GM19467 (cell line): ENCODE measurements around the gene ASB15.
A peak's percentile ranks its signal among the peaks of the same experiment; 100 is the strongest.
"Not testable (repeated sequence)": the region's sequence is repeated elsewhere in the genome, so short reads cannot be mapped to it uniquely, and the experiment has no call there.

Experiments
- ATAC-seq: cut with Tn5 transposase; IDR thresholded peaks from one replicate; pipeline ENCODE4 v1.9.1; 2021; ENCODE audit warnings: mild to moderate bottlenecking, moderate library complexity; ENCODE audit not compliant: unreplicated experiment

The ASB15 gene

DNA sequence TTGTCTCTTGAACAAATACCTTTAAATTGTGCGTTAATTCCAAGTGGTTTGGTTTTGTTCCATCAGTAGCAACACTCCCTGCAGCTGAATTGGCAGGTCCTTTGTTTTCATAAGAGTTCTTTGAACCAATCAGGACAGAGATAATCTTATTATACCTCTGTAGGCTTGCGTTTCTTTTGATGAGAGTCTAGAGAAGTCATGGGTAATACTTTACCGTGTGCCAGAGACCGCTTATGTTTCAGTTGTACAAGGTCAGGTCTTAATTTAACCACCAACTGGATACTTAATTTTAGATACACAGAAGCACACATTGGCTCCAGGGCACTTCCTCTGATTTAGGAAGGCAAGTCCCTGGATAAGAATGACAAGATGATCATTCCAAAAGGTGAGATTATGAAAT, at the start of gene ASB15:
Gene ASB15, plus strand, starts transcription at position 292 of the 400 bp plus-strand sequence. CDS start 12,682 bp downstream, outside the sequence.
- ATAC-seq, result no peak

DNA sequence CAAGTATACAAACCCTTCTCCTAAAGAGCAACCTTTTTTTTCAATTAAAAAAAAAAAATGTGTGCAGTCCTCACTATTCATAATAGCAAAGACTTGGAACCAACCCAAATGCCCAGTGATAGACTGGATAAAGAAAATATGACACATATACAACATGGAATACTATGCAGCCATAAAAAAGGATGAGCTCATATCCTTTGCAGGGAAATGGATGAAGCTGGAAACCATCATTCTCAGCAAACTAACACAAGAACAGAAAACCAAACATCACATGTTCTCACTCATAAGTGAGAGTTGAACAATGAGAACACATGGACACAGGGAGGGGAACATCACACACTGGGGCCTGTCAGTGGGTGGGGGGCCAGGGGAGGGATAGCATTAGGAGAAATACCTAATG, 49.5 kb upstream of the ASB15 start:
- not testable (repeated sequence) for ATAC-seq

DNA sequence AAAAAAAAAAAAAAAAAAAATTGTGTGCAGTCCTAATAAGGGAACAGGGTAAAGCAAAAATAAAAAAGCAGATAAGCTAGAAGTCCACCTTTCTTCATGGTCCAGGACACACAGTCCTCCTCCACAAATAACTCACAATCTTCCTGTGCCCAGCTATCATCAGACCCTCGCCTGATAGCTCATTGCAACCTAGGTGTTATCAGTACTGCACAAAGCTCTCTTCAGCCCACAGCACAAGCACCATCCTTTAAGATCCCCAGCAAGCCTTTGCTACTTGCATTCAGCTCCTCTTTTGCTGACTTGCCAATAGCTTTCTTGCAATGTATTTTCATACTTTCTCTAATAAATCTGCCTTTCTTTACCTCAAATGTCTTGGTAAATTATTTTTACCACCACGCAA, 49.0 kb upstream of the ASB15 start:
- ATAC-seq, result no peak

DNA sequence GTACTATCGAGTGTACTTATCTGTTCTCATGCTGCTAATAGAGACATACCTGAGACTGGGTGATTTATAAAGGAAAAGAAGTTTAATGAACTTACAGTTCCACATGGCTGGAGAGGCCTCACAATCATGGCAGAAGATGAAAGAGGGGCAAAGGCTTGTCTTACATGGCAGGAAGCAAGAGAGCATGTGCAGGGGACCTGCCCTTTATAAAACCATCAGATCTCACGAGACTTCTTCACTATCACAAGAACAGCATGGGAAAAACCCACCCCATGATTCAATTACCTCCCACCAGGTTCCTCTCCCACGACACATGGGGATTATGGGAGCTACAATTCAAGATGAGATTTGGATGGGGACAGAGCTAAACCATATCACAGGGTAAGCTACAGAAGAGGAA, 48.5 kb upstream of the ASB15 start:
- no peak for ATAC-seq

DNA sequence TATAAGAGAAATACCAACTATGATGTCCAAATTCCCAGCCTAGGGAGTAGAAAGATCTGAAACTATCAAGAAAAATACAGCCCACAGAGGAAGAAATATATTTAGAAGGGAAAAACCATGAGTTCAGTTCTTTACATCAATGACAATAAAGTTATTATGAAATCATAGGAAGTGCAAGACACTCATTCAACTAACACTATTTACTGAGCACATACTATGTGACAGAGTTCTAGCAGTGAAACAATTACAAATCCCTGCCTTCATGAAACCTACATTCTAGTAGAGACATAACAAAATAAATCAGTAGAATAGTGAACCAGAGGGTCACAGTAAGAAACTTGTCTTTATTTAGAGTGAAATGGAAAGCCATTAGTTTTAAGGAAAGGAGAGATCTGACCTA, 46.1 kb upstream of the ASB15 start:
- ATAC-seq, result no peak

DNA sequence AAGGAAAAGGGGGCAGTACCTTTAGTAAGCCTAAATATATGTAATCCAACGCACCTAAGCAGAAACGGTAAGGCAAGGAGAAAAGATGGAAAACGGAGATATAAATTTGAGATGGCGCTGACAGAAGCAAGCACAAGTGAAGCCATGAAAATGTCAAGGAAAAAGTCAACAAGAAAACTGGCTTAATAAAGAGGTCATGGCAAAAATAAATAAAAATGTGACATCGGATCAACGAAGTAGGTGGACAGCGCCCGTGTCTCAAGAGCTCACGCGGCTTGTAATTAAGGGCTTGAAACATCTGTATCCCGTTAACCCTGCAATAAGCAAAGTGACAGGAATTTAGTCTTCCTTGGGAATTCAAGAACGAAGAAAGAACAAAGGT, 44.6 kb upstream of the ASB15 start:
- ATAC-seq, result no peak

DNA sequence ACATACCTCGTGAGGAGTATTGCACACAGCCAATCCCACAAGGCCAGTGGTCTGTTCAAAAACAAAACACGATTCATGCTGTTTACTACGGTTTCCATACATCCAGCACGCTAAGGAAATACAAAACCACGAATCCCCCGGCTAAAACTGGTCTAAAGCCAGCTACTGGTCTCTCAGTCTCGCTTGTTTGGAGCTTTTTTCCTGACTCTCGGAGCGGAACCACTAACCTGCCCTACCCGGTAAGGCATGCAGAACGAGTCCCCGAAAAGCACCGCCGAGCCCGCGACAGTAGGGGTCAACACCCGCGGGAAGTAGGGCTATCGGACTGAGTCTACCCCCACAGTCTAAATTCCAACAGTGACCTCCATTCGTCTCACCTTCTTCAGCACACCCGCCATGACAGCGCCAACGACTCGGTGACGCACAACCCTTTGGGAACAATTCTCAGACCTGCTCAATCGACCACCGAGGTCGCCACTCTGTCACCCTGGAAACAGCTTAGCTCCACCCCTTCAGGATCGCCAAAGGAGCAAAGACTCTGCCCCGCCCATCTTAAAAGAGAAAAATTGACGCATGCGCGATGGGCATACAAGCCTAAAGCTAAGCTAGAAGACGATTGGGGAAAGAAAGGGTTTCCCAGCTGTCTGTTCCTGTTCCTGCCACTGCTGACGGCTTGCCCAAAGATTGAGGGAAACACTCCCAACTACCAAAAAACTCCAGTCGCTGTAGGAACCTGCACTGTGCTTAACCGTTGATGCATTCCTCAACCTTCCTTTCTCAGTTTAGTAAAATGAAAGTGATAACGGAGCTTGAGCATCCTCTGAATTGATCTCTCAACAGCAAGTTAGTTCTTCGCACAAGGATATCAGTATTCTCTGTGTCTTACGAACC, 44.0 kb upstream of the ASB15 start, which contains the start of gene NDUFA5:
Gene NDUFA5, minus strand, starts transcription at position 421 of the 891 bp plus-strand sequence. Its CDS starts 23 bp downstream, at position 398.
- peak; percentile 98 for ATAC-seq

DNA sequence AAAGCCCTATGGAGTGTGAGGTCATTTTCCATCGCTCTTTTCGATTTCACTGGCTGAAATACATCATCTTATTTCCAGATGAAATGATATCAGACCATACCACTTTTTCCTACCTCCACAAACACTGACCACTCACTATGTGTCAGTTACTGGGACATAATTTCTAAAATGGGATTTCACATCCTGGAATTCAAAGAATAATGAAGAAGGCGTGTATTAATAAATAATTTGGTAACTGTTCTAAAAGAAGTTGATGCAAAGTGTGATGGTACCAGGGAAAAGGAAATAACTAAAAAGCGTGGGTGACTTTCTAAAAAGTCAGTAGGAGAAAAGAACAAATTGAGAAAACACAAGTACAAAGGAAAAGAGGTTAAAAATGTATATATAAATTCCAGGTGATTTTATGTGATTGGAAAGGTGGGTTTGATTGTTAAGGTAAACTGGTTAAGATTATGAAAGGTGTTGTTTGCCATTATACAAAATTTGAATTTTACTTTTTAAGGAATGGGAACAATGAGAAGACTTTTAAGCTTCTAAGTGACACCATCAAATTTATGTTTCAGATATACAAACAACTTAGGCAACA, 43.2 kb upstream of the ASB15 start:
- ATAC-seq, result no peak

DNA sequence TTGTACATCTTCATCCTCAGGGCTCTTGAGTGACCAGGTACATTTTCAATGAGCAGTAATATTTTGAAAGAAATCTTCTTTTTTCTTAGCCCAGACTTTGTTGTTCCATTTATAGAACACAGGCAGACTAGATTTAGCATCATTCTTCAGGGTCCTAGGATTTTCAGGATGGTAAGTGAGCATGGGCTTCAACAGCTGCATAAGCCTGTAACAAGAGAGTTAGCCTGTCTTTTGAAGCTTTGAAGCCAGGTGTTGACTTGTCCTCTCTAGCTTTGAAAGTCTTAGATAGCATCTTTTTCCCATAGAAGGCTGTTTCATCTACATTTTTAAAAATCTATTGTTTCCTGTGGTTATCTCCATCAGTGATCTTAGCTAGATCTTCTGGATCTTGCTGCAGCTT, 39.5 kb upstream of the ASB15 start:
- no peak for ATAC-seq

DNA sequence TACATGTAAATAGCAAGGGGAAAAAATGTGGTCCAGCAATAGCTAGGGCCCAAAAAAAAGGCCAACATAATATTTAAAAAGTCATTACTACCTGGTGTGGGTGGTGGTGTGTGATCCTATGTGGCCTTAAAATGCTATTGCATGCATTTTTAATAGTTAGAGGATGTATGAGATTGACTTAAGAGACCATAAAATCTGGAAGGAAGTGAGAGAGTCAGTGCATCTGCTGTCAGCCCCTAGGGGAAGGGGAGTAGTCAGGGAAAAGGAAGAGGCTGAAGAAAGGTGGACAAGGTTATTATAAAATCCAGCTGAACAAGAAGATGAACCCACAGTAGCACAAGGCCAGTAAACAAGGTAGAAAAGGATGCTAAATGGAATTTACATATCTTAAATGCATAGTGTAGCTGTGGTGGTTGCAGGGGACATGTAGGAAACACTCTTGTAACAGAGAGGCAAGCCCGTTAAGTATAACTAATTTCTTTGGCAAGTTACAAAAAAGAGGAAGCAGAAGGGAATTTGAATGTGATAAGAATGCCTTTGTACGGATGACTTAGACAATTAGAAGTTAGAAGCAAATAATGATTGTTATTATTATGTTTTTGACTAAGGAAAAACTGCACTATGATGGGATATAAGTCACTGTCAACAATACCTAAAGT, 32.1 kb upstream of the ASB15 start:
- no peak for ATAC-seq

DNA sequence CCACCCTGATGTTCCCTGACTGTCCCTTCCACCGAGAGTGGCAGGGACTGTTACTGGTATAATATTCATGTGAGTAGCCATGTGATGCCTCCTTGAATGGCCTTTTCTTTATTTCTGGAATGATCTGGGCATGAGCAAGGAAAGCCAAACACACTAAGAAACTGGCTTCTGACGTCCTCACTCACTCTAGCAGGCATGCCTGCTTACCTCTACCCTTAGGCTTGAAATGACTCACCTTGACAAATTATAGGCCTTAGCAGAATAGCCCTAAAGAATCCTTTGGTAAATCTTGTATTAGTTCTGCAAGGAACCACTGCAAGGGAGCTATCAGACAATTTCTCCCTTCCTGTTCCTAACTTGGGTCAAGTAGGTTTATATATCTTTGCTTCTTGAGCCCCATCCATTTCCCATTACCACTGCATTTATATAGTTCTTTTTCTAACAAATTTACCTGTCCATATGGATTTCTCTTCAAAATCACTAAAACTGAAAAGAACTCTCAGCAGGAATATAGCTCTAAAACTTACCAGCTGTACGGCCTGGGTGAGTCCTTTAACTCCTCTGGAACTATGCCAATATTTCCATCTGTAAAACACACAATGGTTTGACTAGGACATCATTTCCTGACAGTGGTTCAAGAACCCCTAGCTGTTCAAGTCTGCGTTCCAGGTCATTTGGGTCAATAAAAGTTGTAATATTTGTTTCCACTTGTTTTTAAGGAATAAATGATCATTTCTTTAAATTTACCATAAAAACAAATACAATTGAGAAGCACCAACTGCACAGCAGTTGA, 31.0 kb upstream of the ASB15 start:
- ATAC-seq, result no peak

DNA sequence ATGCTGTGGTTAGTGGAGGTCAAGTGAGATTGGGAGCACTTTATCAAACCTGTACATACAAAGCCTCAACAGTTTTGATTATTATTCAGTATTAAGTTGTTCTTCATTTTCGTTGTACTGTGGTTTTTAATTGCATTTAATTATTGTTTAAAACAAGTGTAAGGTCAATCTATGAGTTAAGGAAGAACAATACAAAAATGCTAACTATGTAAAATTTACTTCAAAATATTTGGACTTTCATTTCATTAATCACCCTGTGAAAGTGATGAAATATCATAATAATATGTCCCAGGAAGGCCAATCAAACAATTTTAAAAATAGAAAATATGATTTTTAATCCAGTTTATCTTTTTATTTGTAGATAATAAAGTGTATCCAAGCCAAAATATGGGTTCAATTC, 30.4 kb upstream of the ASB15 start:
- no peak for ATAC-seq

DNA sequence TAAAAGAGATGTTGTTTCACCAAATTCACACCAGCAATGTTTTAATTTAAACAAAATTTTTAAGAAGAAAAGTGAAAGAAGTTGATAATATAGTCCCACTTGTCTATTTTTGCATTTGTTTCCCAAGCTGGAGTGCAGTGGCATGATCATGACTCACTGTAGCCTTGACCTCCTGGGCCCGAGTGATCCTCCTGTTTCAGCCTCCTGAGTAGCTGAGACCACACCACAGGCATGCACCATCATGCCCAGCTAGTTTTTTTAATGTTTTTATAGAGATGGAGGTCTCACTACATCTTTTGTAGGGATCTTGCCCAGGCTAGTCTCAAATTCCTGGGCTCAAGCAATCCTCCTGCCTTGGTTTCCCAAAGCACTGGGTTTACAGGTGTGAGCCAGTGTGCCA, 29.9 kb upstream of the ASB15 start:
- ATAC-seq, result no peak

DNA sequence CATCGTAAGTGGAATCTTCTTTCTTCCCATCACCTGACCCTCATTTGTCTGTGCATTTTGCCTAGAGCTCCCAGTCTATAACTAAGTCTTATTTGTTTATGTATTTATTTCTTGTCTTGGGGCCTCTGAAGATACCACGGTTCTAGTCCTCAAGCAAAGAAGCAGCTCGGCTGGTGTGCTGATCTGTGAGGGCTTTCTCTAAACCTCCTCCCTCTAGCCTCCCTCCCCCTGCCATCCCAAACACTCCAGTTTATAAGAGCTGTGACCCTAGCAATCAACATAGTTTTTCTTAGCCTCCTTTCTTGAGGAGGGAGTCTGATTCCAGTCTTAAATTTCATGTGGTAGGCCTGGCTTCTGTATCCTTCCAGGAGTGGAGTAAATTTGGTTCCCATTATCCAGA, 28.3 kb upstream of the ASB15 start:
- ATAC-seq, result no peak

DNA sequence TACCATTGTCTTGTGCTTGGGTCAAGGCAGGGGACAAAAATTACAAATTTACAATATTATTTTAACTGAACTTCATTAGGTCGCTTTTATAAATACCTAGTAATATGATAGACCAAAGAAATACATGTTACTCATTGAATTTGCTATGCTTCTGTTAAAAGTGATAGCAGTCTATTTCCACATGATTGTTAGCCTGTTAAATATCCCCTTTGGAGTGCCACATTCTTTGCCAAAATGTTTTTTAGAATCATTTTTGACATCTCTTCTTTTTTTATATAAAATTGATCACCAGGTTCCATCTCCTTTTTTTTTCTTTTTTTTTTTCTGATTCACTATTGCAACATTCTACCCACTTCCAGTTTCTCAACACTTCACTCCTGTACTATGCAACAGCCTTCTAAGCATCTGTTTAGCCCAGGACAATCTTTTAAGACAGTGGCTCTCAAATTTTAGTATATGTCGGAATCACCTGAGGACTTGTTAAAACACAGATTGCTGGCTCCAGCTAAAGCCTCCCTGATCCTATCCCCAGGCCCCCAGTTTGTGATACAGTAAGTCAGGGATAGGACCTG, 27.6 kb upstream of the ASB15 start:
- ATAC-seq, result no peak

DNA sequence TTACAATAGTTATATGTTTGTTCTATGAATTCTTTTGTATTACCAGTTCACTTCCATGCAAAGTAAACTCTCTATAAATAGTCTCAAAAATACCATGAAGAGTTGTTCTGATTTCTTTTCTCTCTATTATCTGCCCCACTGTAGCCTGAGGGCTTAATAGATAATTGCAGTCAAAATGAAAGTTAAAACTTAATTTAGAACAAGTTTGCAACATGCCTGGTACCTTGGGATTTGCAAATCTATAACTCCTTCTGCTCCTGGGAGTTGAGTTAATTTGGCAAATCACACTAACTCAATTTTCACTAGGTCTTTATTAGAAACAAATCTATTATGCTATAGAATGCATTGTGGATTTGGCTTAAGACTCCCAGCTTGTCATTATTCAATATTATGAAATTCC, 22.2 kb upstream of the ASB15 start:
- ATAC-seq, result no peak

DNA sequence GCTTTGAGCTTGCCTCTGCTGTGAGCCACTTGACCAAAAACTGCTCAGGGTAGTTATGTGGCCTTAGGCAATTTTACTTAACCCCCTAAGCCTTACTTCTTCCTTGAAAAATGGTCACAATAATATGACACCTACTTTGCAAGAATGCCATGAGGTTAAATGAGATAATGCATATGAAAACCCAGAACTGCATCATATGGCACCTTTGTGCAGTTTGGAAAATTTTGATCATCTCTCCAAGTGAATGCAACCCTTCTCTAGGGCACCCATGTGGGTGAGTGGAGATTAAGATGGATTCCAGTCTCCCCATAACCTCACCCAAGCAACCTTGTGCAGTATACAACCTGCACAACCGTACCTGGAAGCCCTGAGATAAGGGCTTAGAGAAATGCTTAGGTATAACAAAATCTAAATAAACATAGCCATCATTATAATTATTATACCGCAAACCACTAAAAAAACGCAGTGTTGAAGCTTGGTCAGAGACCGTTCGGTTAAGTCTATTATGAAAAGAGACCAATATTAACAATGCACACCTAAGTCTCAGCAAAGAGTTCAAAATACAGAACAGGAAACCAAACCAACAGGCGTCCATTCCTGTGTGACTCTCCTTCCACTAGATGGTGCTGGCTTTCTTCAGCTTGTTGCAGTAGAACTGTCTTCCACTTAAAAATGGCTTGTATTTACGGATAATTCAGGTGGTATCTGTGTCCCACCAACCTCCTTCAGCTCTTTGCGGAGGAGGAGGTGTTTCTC, 21.0 kb upstream of the ASB15 start:
- ATAC-seq, result peak; percentile 62

DNA sequence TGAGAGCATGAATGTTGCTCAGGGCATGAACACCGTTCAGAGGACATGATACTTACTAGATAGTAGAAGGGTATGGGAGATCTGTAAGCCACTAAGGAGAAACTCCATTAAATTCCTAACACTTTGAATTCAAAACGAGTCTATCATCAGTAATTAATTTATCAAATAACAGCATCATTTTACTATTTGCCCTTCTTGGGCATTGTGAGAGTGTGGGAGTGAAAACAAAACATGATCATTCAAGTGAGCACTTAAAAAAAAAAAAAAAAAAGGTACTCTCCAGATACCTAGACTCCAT, 20.5 kb upstream of the ASB15 start:
- ATAC-seq, result no peak

DNA sequence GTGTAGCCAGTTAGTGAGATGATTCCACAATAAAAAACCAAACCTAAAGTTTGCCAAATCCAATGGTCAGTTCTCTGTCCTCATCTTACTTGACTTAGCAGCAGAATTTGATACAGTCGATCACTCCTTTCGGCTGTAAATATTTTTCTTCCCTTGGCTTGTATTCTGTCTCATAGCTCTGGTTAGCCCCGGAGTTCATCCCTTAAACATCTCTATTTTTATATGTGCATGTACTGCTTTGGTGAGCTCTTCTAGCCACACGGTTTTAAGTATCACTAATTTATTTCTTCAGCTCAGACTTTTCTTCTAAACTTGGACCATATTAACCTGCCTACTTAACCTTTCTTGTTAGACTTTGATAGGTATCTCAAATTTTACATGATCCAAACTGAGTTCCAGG, 17.8 kb upstream of the ASB15 start:
- ATAC-seq, result no peak

DNA sequence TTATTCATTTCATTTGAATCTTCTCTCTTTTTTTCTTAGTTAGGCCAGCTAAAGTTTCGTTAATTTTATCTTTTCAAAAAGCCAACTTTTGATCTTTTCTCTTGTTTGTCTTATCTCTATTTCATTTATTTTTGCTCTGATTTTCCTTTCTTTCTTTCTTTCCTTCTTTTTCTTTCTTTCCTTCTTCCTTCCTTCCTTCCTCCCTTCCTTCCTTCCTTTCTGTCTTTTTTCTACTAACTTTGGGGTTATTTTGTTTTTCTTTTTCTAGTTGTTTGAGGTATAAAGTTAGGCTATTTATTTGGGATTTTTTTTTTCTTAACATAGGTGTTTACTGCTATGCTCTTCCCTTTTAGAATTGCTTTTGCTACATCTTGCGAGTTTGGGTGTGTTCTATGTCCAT, 13.2 kb upstream of the ASB15 start:
- no peak for ATAC-seq
